K562 (cell line): ENCODE measurements around the gene BBOX1. TPM values are rescaled to one million over a fixed set of nuclear protein-coding genes. Genes with fewer than 3 reads are reported as not detected.
A peak's percentile ranks its signal among the peaks of the same experiment; 100 is the strongest.
"Not testable (repeated sequence)": the region's sequence is repeated elsewhere in the genome, so short reads cannot be mapped to it uniquely, and the experiment has no call there.

Source experiments
- ATAC-seq: fragments of 200-7000 bp; cut with Tn5 transposase; 3 replicates; pipeline ENCODE4 v1.9.1; 2020; ENCODE audit warnings: moderate library complexity
- BruUV-seq: library from RNA; stranded (reverse); fragments of 400-500 nt; replicated peaks from 2 replicates; lab custom pipeline; 2021; lab: Mats Ljungman, UMichigan
- CTCF ChIA-PET: fragments of 300-600 bp; formaldehyde crosslinking; extraction: SDS; loops from one replicate; lab custom pipeline; 2021; ENCODE audit warnings: low intra/inter-chr PET ratio; lab: Yijun Ruan, JAX
- POLR2A ChIA-PET: fragments of 300-600, 350-650 bp; sonication (Branson Sonifier 250); formaldehyde crosslinking; extraction: SDS; loops from one replicate; lab custom pipeline; 2021; ENCODE audit warnings: antibody characterized with exemption, inconsistent platforms; lab: Yijun Ruan, JAX
- DNase-seq, 4 experiments: peaks; one replicate each; pipeline versions ENCODE4 v3.0.0 to v3.0.0-alpha.2; 2011 to 2018; ENCODE audit warnings: low spot score in 3 of 4, mixed read lengths in 3 of 4; ENCODE audit errors: extremely low read depth in 1 of 4
- FAIRE-seq: peaks from 2 replicates; lab custom pipeline; 2011; peaks lifted over from hg19 to GRCh38; lab: Jason Lieb, UNC
- H2AFZ ChIP-seq: 2 replicates; pipeline ENCODE4 v1.6.0; 2011; ENCODE audit warnings: low read depth, low read length, control low read depth, inconsistent platforms
- H3K27ac ChIP-seq: fragments of 200-600 bp; 3 replicates; pipeline ENCODE4 v1.8.0; 2011; ENCODE audit warnings: low read depth, mild to moderate bottlenecking, control low read depth, inconsistent platforms, low read length, moderate library complexity, mixed read lengths; ENCODE audit errors: extremely low read depth
- H3K27me3 ChIP-seq, 2 experiments: fragments of 300-600 bp in 1 of 2; 2 replicates in 1 of 2; 3 replicates in 1 of 2; pipeline versions ENCODE4 v1.6.0 to v1.8.0; 2011; ENCODE audit warnings: inconsistent platforms in 2 of 2, low read length in 2 of 2, mild to moderate bottlenecking in 1 of 2, mixed read lengths in 1 of 2, moderate library complexity in 1 of 2; ENCODE audit not compliant: control insufficient read depth in 2 of 2, insufficient read depth in 2 of 2
- H3K36me3 ChIP-seq: fragments of 300-600 bp; 3 replicates; pipeline ENCODE4 v1.8.0; 2011; ENCODE audit warnings: mild to moderate bottlenecking, low read length, inconsistent platforms; ENCODE audit not compliant: control insufficient read depth, insufficient read depth
- H3K4me1 ChIP-seq, 2 experiments: fragments of 200-600 bp in 1 of 2; replicated peaks in 1 of 2; 2 replicates in 1 of 2; 3 replicates in 1 of 2; pipeline versions ENCODE4 v1.5.1 to v1.8.0; 2011; ENCODE audit warnings: inconsistent platforms in 2 of 2, low read length in 2 of 2, mild to moderate bottlenecking in 1 of 2, mixed read lengths in 1 of 2, moderate library complexity in 1 of 2; ENCODE audit not compliant: control insufficient read depth in 2 of 2, insufficient read depth in 2 of 2
- H3K4me2 ChIP-seq: 2 replicates; pipeline ENCODE4 v1.6.1; 2011; ENCODE audit warnings: low read length, control low read depth, inconsistent platforms, mixed read lengths; ENCODE audit not compliant: insufficient read depth
- H3K4me3 ChIP-seq: fragments of 200-600 bp; sonication (generic), shearing (Covaris generic); 2 replicates; pipeline ENCODE4 v1.5.1; 2016; ENCODE audit warnings: control low read depth, inconsistent platforms
- H3K79me2 ChIP-seq: fragments of 200-600 bp; 3 replicates; pipeline ENCODE4 v1.8.0; 2011; ENCODE audit warnings: low read length, inconsistent platforms; ENCODE audit not compliant: control insufficient read depth, insufficient read depth
- H3K9ac ChIP-seq, 2 experiments: 2 replicates each; pipeline versions ENCODE4 v1.6.0 to v1.6.1; 2011; ENCODE audit warnings: low read depth in 2 of 2, low read length in 2 of 2, control low read depth in 1 of 2, inconsistent platforms in 1 of 2, mild to moderate bottlenecking in 1 of 2, mixed read lengths in 1 of 2; ENCODE audit not compliant: insufficient read depth in 1 of 2
- H3K9me1 ChIP-seq: one replicate; pipeline ENCODE4 v1.6.0; 2011; ENCODE audit warnings: inconsistent platforms, mild to moderate bottlenecking, low read length, moderate library complexity; ENCODE audit not compliant: control insufficient read depth, insufficient read depth
- H3K9me3 ChIP-seq: replicated peaks from 2 replicates; pipeline ENCODE4 v1.5.1; 2011; ENCODE audit warnings: low read depth, low read length, inconsistent platforms; ENCODE audit not compliant: control insufficient read depth, insufficient read depth
- H4K20me1 ChIP-seq: replicated peaks from 2 replicates; pipeline ENCODE4 v1.6.1; 2011; ENCODE audit warnings: low read length, inconsistent platforms, mixed read lengths; ENCODE audit not compliant: control insufficient read depth, insufficient read depth
- BRF2 ChIP-seq: IDR thresholded peaks from 3 replicates; pipeline ENCODE4 v1.6.1; 2011; ENCODE audit warnings: borderline replicate concordance, mild to moderate bottlenecking; ENCODE audit not compliant: insufficient read length, insufficient read depth
- CBX5 ChIP-seq: IDR thresholded peaks from 2 replicates; pipeline ENCODE4 v1.6.1; 2014; ENCODE audit warnings: low read depth, borderline replicate concordance
- NFXL1 ChIP-seq: fragments of 450-650 bp; formaldehyde crosslinking; IDR thresholded peaks from 2 replicates; pipeline ENCODE4 v1.4.0; 2021; ENCODE audit warnings: mild to moderate bottlenecking
- PYGO2 ChIP-seq: fragments of 450-650 bp; IDR thresholded peaks from 2 replicates; pipeline ENCODE4 v1.6.1; 2016; ENCODE audit warnings: mild to moderate bottlenecking, missing genetic modification characterization, moderate library complexity, missing compliant biosample characterization
- WGBS: fragments of 100-300 bp; shearing (Covaris generic); methylation state at CpG from one replicate; pipeline ENCODE4 v1.1.6; 2016; ENCODE audit warnings: low coverage, mixed read lengths; ENCODE audit not compliant: insufficient coverage; ENCODE audit errors: missing lambda C conversion rate; 5-methylcytosine and 5-hydroxymethylcytosine counted together
- in situ Hi-C: fragments of 300-500 bp; cut with MboI; formaldehyde crosslinking; loops from 4 replicates; pipeline ENCODE4 v1.15.0; 2018; ENCODE audit warnings: inconsistent platforms, mixed read lengths
- intact Hi-C: fragments of 100-400 bp; cut with micrococcal nuclease; formaldehyde crosslinking; loops from 2 replicates; pipeline ENCODE4 v1.14.2; 2022
- polyA plus RNA-seq, 8 experiments: library from polyadenylated mRNA; depleted of rRNA in 4 of 8; stranded (reverse) in 5 of 8; unstranded in 3 of 8; fragments of >200 nt; fragmentation: Nextera tagmentation in 2 of 8; fragmentation: Illumina TruSeq in 1 of 8; extraction: Ambion mirVana in 2 of 8; extraction: Trizol in 1 of 8; gene quantifications; 2 replicates each; pipeline versions ENCODE4 v1.2.1 to v1.2.3, GENCODE V29; 2011 to 2014; ENCODE audit warnings: inconsistent platforms in 1 of 8, missing spikeins in 1 of 8
- total RNA-seq, 7 experiments: library from RNA; depleted of rRNA in 6 of 7; stranded (reverse); fragments of >200 nt in 6 of 7; fragmentation: Illumina TruSeq in 2 of 7; extraction: Trizol in 2 of 7; gene quantifications; 2 replicates each; pipeline versions ENCODE4 v1.2.1 to v1.2.3, GENCODE V29; 2011 to 2021; ENCODE audit warnings: low replicate concordance in 1 of 7

BBOX1 gene
- total and polyA plus RNA-seq, 9 of the 15 experiments (the other 6 are each of a cell fraction or from before 2014, with no cell fraction given), result not detected

GRCh38 chr11:27135924-27136329, 95.3 kb downstream of the BBOX1 start:
- POLR2A ChIA-PET, H3K9ac ChIP-seq, ATAC-seq, H2AFZ ChIP-seq, H3K27me3 ChIP-seq, H3K9me3 ChIP-seq, H3K27ac ChIP-seq, H3K79me2 ChIP-seq, H3K36me3 ChIP-seq, H3K4me1 ChIP-seq, CTCF ChIA-PET, H3K4me2 ChIP-seq, DNase-seq, FAIRE-seq, H3K9me1 ChIP-seq, H4K20me1 ChIP-seq, intact Hi-C loops, in situ Hi-C loops, H3K4me3 ChIP-seq, BruUV-seq: not testable (repeated sequence)
- 0% methylated on average over 8 of the region's 8 CpGs for WGBS
- 0 out of 2 replicates have a peak, but pooled peaks have one; percentile 49 for TF ChIP-seq CBX5

- no TSS peak for BruUV-seq
- POLR2A ChIA-PET, result no interaction called here
- TF ChIP-seq NFXL1 (CRISPR knock-in tag), result no peak
- no peak for TF ChIP-seq BRF2
- no peak for TF ChIP-seq PYGO2 (tag)
Observed at GRCh38 chr11:27138716-27139115, 98.1 kb downstream of the BBOX1 start.

More at GRCh38 chr11:27138716-27139115, 98.1 kb downstream of the BBOX1 start:
- ATAC-seq (no peak), DNase-seq (no peak), FAIRE-seq (no peak)
- Histone ChIP-seq H3K27ac (no peak overlapping the region), H3K9me1 (no peaks in the 10 kb centered on the region), H3K4me3 (no peak overlapping the region), H3K79me2 (no peaks in the 10 kb centered on the region), H3K4me1 (no peaks in the 10 kb centered on the region), H2AFZ (no peak overlapping the region), H3K27me3 (no peaks in the 10 kb centered on the region), H4K20me1 (no peaks in the 10 kb centered on the region), H3K4me2 (no peak overlapping the region), H3K9me3 (0 out of 2 replicates have a peak, but pooled peaks cover 3% of the 10 kb centered on the region), H3K36me3 (no peaks in the 10 kb centered on the region), H3K9ac (no peak overlapping the region)
- CTCF ChIA-PET, result no interaction called here
- in situ Hi-C loops (no loop called here), intact Hi-C loops (no loop called here)
